Right renal cortex interstitium (tissue), 3 donors: ENCODE data around the gene TRAK1. TPM values are rescaled to one million over a fixed set of nuclear protein-coding genes. Genes with fewer than 3 reads are reported as not detected.

Experiments used
- DNase-seq, 3 donors: peaks; one replicate each; pipeline ENCODE4 v3.0.0-alpha.2; 2013; ENCODE audit warnings: low read depth in 3 of 3, low spot score in 2 of 3
- polyA plus RNA-seq, 3 donors: library from polyadenylated mRNA; unstranded; fragments of 120-200 nt; gene quantifications; one replicate each; pipeline ENCODE4 v1.2.1, GENCODE V29; 2013; ENCODE audit not compliant: insufficient read length in 3 of 3

The TRAK1 gene
- polyA plus RNA-seq, 3 donors = 42.0 to 44.3 (median 43.4) TPM

GRCh38 chr3:42194943-42195510 lies 103.9 kb downstream of the TRAK1 start:
- no peak for DNase-seq

GRCh38 chr3:42195879-42196330 lies 104.7 kb downstream of the TRAK1 start:
- DNase-seq = no peak

- no peak for DNase-seq
These were observed 107.6 kb downstream of the TRAK1 start for GRCh38 chr3:42198709-42199108.

GRCh38 chr3:42202217-42202865 lies 111.2 kb downstream of the TRAK1 start:
- no peak for DNase-seq

GRCh38 chr3:42204867-42205599 lies 113.9 kb downstream of the TRAK1 start:
- DNase-seq = no peak

- no peak for DNase-seq
These were observed 114.8 kb downstream of the TRAK1 start for GRCh38 chr3:42205800-42206514.

GRCh38 chr3:42209917-42210316 lies 118.8 kb downstream of the TRAK1 start:
- no peak for DNase-seq

- no peak for DNase-seq
These were observed 119.6 kb downstream of the TRAK1 start for GRCh38 chr3:42210726-42211125.

- DNase-seq = no peak
These were observed 122.3 kb downstream of the TRAK1 start for GRCh38 chr3:42213417-42213816.

- no peak for DNase-seq
These were observed 122.9 kb downstream of the TRAK1 start for GRCh38 chr3:42214064-42214463.

- DNase-seq = no peak
These were observed 123.6 kb downstream of the TRAK1 start for GRCh38 chr3:42214565-42215283.

- DNase-seq = no peak
These were observed 125.1 kb downstream of the TRAK1 start for GRCh38 chr3:42216302-42216701.

GRCh38 chr3:42216931-42217333 lies 125.8 kb downstream of the TRAK1 start:
- no peak for DNase-seq

GRCh38 chr3:42220436-42221121 lies 129.4 kb downstream of the TRAK1 start:
- no peak for DNase-seq

GRCh38 chr3:42222942-42223693 lies 132.0 kb downstream of the TRAK1 start:
- DNase-seq = no peak

GRCh38 chr3:42224178-42224577 lies 133.0 kb downstream of the TRAK1 start:
- DNase-seq = no peak

GRCh38 chr3:42224658-42225421 lies 133.7 kb downstream of the TRAK1 start:
- no peak for DNase-seq

- DNase-seq = no peak
These were observed 134.6 kb downstream of the TRAK1 start for GRCh38 chr3:42225486-42226363.
